HEK293T (cell line): Measurements from ENCODE around the gene WDR54.

Experiments used
- FOXM1 ChIP-seq: fragments of 450-650 bp; IDR thresholded peaks from 2 replicates; pipeline ENCODE4 v1.6.1; 2017; ENCODE audit warnings: mild to moderate bottlenecking, borderline replicate concordance
- NFRKB ChIP-seq: fragments of 450-650 bp; IDR thresholded peaks from 2 replicates; pipeline ENCODE4 v1.6.1; 2016; ENCODE audit warnings: mild to moderate bottlenecking, moderate library complexity
- SUZ12 ChIP-seq: fragments of 450-650 bp; IDR thresholded peaks from 2 replicates; pipeline ENCODE4 v1.6.1; 2016; ENCODE audit warnings: mild to moderate bottlenecking
- TARDBP ChIP-seq: fragments of 450-650 bp; IDR thresholded peaks from 2 replicates; pipeline ENCODE4 v1.6.1; 2016
- ZNF384 ChIP-seq: fragments of 450-650 bp; IDR thresholded peaks from 2 replicates; pipeline ENCODE4 v1.6.1; 2016

DNA sequence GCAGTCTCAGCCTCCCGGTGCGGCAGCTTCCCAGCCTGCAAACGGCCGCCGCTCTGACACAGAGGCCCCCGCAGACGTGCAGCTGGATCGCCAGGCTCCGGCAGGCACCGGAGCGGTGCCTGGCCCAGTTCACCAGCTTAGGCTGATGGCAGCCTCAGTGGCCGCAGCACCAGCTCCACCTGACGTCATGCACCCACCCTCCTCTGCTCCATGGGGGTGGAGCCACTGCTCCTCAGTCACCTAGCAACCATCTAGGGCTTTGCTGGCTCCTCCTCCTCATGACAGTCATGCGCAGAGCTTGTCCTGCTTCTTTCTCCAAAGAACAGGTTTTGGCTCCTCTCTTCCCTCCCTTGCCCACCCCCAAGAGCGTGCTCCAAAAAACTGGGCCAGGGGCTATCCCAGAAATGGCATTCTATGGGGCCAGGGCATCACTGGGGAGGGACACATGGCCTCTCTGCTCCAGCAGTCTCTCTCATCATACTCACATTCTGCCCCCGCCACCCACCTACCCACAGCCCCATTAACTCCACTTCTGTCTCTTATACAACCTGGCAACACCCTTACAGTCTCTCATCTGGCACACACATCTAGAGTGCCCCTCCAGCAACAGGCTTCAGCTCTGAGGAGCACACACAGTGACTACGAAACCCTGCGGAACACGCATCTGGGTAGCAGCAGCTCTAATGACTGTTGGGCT is 46.9 kb upstream of the WDR54 start:
- TF ChIP-seq NFRKB (no peak), TARDBP (no peak), SUZ12 (no peak), FOXM1 (no peak), ZNF384 (no peak)
